Bronchial epithelial cell (primary cell): Measurements from ENCODE around the gene BCO1. TPM values are rescaled to one million over a fixed set of nuclear protein-coding genes. Genes with fewer than 3 reads are reported as not detected.

Experiments
- DNase-seq: peaks from one replicate; pipeline ENCODE4 v3.0.0-alpha.2; 2010; ENCODE audit warnings: low read depth
- FAIRE-seq: peaks from 2 replicates; lab custom pipeline; 2011; peaks lifted over from hg19 to GRCh38; lab: Jason Lieb, UNC
- H3K27me3 ChIP-seq: 2 replicates; pipeline ENCODE4 v1.5.1; 2011; ENCODE audit warnings: low read length; ENCODE audit not compliant: control insufficient read depth, insufficient read depth
- H3K36me3 ChIP-seq: 2 replicates; pipeline ENCODE4 v1.5.1; 2011; ENCODE audit warnings: low read length; ENCODE audit not compliant: control insufficient read depth, insufficient read depth
- H3K4me3 ChIP-seq: 2 replicates; pipeline ENCODE4 v1.5.1; 2011; ENCODE audit warnings: mild to moderate bottlenecking, low read depth, low read length, control low read depth
- CTCF ChIP-seq: IDR thresholded peaks from 2 replicates; pipeline ENCODE4 v1.5.1; 2011; ENCODE audit warnings: mild to moderate bottlenecking, moderate library complexity, low read length, control low read depth, inconsistent platforms; ENCODE audit not compliant: insufficient read depth, severe bottlenecking
- total RNA-seq: library from RNA; depleted of rRNA; stranded (reverse); fragments of >200 nt; gene quantifications from 2 replicates; pipeline ENCODE4 v1.2.1, GENCODE V29; 2014

The BCO1 gene
- total RNA-seq, 1 donor from 2014 or later: not detected

- no peaks in the 10 kb centered on the region for H3K27me3 ChIP-seq
- no peak for FAIRE-seq
- peak; percentile 15 for TF ChIP-seq CTCF
- H3K4me3 ChIP-seq: peak overlapping the region; percentile 60
- no peaks in the 10 kb centered on the region for H3K36me3 ChIP-seq
- peak; percentile 42 for DNase-seq
These were observed 77.0 kb downstream of the BCO1 start for GRCh38 chr16:81315271-81316175.

GRCh38 chr16:81316176-81316496 lies 77.6 kb downstream of the BCO1 start:
- DNase-seq: no peak

GRCh38 chr16:81318711-81319110 lies 80.2 kb downstream of the BCO1 start:
- H3K27me3 ChIP-seq: no peaks in the 10 kb centered on the region
- H3K36me3 ChIP-seq: no peaks in the 10 kb centered on the region
- DNase-seq (no peak), FAIRE-seq (no peak)
- H3K4me3 ChIP-seq: no peak overlapping the region
- TF ChIP-seq CTCF: no peak

More at GRCh38 chr16:81316176-81316496, 77.6 kb downstream of the BCO1 start:
- FAIRE-seq: no peak
- no peak for TF ChIP-seq CTCF
- Histone ChIP-seq H3K4me3 (peak overlapping the region; percentile 60), H3K36me3 (no peaks in the 10 kb centered on the region), H3K27me3 (no peaks in the 10 kb centered on the region)

- Histone ChIP-seq H3K4me3 (no peak overlapping the region), H3K36me3 (no peaks in the 10 kb centered on the region), H3K27me3 (no peaks in the 10 kb centered on the region)
- DNase-seq: peak; percentile 30
- FAIRE-seq: no peak
- TF ChIP-seq CTCF: no peak
These were observed 80.9 kb downstream of the BCO1 start for GRCh38 chr16:81319221-81319912.

GRCh38 chr16:81321039-81321438 lies 82.5 kb downstream of the BCO1 start:
- TF ChIP-seq CTCF: no peak
- FAIRE-seq (no peak), DNase-seq (no peak)
- H3K4me3 ChIP-seq: no peak overlapping the region
- no peaks in the 10 kb centered on the region for H3K27me3 ChIP-seq
- no peaks in the 10 kb centered on the region for H3K36me3 ChIP-seq
